Left ventricle myocardium inferior (tissue), 1 donor: ENCODE results near the gene LRP2. TPM values are rescaled to one million over a fixed set of nuclear protein-coding genes. Genes with fewer than 3 reads are reported as not detected.

ENCODE experiments used
- DNase-seq: peaks from one replicate; pipeline ENCODE4 v3.0.0-alpha.2; 2020
- H3K27ac ChIP-seq: fragments of 200-600 bp; replicated peaks from 2 replicates; pipeline ENCODE4 v1.8.0; 2021
- H3K27me3 ChIP-seq: fragments of 200-600 bp; 2 replicates; pipeline ENCODE4 v1.8.0; 2021; ENCODE audit warnings: low read depth
- H3K36me3 ChIP-seq: fragments of 200-600 bp; 2 replicates; pipeline ENCODE4 v1.8.0; 2021
- H3K4me1 ChIP-seq: fragments of 200-600 bp; 2 replicates; pipeline ENCODE4 v1.8.0; 2021
- H3K4me3 ChIP-seq: fragments of 200-600 bp; 2 replicates; pipeline ENCODE4 v1.8.0; 2021; ENCODE audit warnings: mild to moderate bottlenecking, moderate library complexity
- H3K9me3 ChIP-seq: fragments of 200-600 bp; replicated peaks from 2 replicates; pipeline ENCODE4 v1.8.0; 2021
- CTCF ChIP-seq: fragments of 200-600 bp; IDR thresholded peaks from 2 replicates; pipeline ENCODE4 v1.8.0; 2021; ENCODE audit warnings: antibody characterized with exemption, mild to moderate bottlenecking, borderline replicate concordance
- intact Hi-C: fragments of 100-400 bp; cut with micrococcal nuclease; formaldehyde crosslinking; loops from one replicate; pipeline ENCODE4 v1.11.0; 2022
- total RNA-seq: library from RNA; stranded (reverse); fragmentation: NEBNext Ultra II Directional; extraction: Animal tissue kit (Norgen Biotek cat#: 25700); gene quantifications from one replicate; pipeline ENCODE4 v1.2.1, GENCODE V29; 2021
- donor health status: DM: no; HTN: yes; CAD: no; lungs with severe emphysema.

Gene LRP2
- total RNA-seq, 1 donor from 2014 or later = 0.05 TPM

GRCh38 chr2:169172151-169172735, 190.1 kb downstream of the LRP2 start:
- Histone ChIP-seq H3K4me3 (no peak overlapping the region), H3K27ac (no peak overlapping the region), H3K36me3 (no peaks in the 10 kb centered on the region)

GRCh38 chr2:169165791-169166190, 196.5 kb downstream of the LRP2 start:
- H3K4me3 ChIP-seq = no peak overlapping the region
- H3K9me3 ChIP-seq = no peaks in the 10 kb centered on the region
- H3K27me3 ChIP-seq = no peaks in the 10 kb centered on the region
- no peaks in the 10 kb centered on the region for H3K36me3 ChIP-seq
- H3K4me1 ChIP-seq = peaks cover 5% of the 10 kb centered on the region
- DNase-seq = no peak
- intact Hi-C loops = no loop called here
- TF ChIP-seq CTCF = no peak
- no peak overlapping the region for H3K27ac ChIP-seq

More at GRCh38 chr2:169172151-169172735, 190.1 kb downstream of the LRP2 start:
- Histone ChIP-seq H3K27me3 (peaks cover 13% of the 10 kb centered on the region), H3K4me1 (no peaks in the 10 kb centered on the region), H3K9me3 (no peaks in the 10 kb centered on the region)
- DNase-seq = no peak
- intact Hi-C loops = no loop called here
- no peak for TF ChIP-seq CTCF

GRCh38 chr2:169164311-169164710, 198.0 kb downstream of the LRP2 start:
- no peak for DNase-seq

GRCh38 chr2:169162613-169163012, 199.7 kb downstream of the LRP2 start:
- Histone ChIP-seq H3K36me3 (no peaks in the 10 kb centered on the region), H3K4me1 (peaks cover 5% of the 10 kb centered on the region), H3K27me3 (peaks cover under 1% of the 10 kb centered on the region), H3K4me3 (no peak overlapping the region), H3K27ac (no peak overlapping the region), H3K9me3 (no peaks in the 10 kb centered on the region)
- intact Hi-C loops = no loop called here
- no peak for TF ChIP-seq CTCF
- DNase-seq = no peak

More at GRCh38 chr2:169164311-169164710, 198.0 kb downstream of the LRP2 start:
- Histone ChIP-seq H3K9me3 (no peaks in the 10 kb centered on the region), H3K27me3 (no peaks in the 10 kb centered on the region), H3K36me3 (no peaks in the 10 kb centered on the region), H3K4me3 (no peak overlapping the region), H3K27ac (no peak overlapping the region), H3K4me1 (peaks cover 5% of the 10 kb centered on the region)
- no peak for TF ChIP-seq CTCF
- intact Hi-C loops = no loop called here

GRCh38 chr2:169160926-169161481, 201.3 kb downstream of the LRP2 start:
- no peak overlapping the region for H3K27ac ChIP-seq
- no peak for TF ChIP-seq CTCF
- H3K4me3 ChIP-seq = no peak overlapping the region
- H3K27me3 ChIP-seq = peaks cover 8% of the 10 kb centered on the region
- no peaks in the 10 kb centered on the region for H3K9me3 ChIP-seq
- no peaks in the 10 kb centered on the region for H3K36me3 ChIP-seq
- no peak for DNase-seq
- H3K4me1 ChIP-seq = peaks cover 5% of the 10 kb centered on the region
- intact Hi-C loops = no loop called here
